ENCODE measurements around the gene EDC3. TPM values are rescaled to one million over a fixed set of nuclear protein-coding genes. Genes with fewer than 3 reads are reported as not detected.

Gene EDC3
- total RNA-seq, 2 donors from 2014 or later = 6.7 to 9.2 TPM

- DNase-seq (no peak), ATAC-seq (no peak)
- H3K9me3 ChIP-seq = no peaks in the 10 kb centered on the region
- no peaks in the 10 kb centered on the region for H3K36me3 ChIP-seq (replicated peaks in 1 of 2; ENCODE audit: insufficient read depth in 1 of 2, low read depth in 2 of 2)
- no peak overlapping the region for H3K27ac ChIP-seq
- H3K4me3 ChIP-seq = no peak overlapping the region
- H3K4me1 ChIP-seq = peaks cover 14% of the 10 kb centered on the region
- H3K27me3 ChIP-seq = peaks cover 0 to 6% of the 10 kb centered on the region in 2 donors
- WGBS, 2 donors = 29 to 36% methylated on average over 1 of the region's 1 CpG
- intact Hi-C loops (cut with DNase I) = no loop called here
- TF ChIP-seq, protein P1, sequence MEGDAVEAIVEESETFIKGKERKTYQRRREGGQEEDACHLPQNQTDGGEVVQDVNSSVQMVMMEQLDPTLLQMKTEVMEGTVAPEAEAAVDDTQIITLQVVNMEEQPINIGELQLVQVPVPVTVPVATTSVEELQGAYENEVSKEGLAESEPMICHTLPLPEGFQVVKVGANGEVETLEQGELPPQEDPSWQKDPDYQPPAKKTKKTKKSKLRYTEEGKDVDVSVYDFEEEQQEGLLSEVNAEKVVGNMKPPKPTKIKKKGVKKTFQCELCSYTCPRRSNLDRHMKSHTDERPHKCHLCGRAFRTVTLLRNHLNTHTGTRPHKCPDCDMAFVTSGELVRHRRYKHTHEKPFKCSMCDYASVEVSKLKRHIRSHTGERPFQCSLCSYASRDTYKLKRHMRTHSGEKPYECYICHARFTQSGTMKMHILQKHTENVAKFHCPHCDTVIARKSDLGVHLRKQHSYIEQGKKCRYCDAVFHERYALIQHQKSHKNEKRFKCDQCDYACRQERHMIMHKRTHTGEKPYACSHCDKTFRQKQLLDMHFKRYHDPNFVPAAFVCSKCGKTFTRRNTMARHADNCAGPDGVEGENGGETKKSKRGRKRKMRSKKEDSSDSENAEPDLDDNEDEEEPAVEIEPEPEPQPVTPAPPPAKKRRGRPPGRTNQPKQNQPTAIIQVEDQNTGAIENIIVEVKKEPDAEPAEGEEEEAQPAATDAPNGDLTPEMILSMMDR (IDR thresholded peaks at IDR 0.05) = no peak
- no peak for TF ChIP-seq POLR2A (IDR thresholded peaks at IDR 0.05)
These were observed 27.4 kb upstream of the EDC3 start for GRCh38 chr15:74723187-74723586.

DNA sequence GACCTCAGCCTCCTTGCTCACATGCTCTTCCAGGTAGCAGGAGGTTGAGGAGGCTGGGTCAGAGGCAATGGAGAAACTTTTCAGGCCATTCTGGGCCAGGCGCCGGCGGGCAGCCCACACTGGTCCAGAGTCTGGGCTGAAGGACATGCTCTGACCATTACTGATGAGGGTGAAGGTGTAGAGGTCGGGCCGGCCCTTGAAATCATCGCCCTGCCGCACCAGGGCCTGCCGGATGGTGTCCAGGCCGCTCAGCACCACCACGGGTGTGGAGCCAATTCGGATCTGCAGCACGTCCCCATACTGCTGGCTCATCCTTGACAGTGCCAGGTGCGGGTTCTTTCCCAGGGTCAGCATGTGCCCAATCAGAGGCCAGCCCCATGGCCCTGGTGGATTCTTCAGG is 26.8 kb upstream of the EDC3 start:
- no peak for TF ChIP-seq POLR2A (IDR thresholded peaks at IDR 0.05)
- TF ChIP-seq, protein P1 (IDR thresholded peaks at IDR 0.05) = no peak
- H3K4me3 ChIP-seq = no peak overlapping the region
- H3K27ac ChIP-seq = no peak overlapping the region
- ATAC-seq = no peak
- H3K36me3 ChIP-seq (replicated peaks in 1 of 2; ENCODE audit: insufficient read depth in 1 of 2, low read depth in 2 of 2) = no peaks in the 10 kb centered on the region
- intact Hi-C loops (cut with DNase I) = no loop called here
- peaks cover 0 to 6% of the 10 kb centered on the region in 2 donors for H3K27me3 ChIP-seq
- DNase-seq = no peak
- no peaks in the 10 kb centered on the region for H3K9me3 ChIP-seq
- 83 to 86% methylated on average over 5 to 13 of the region's 13 CpGs for WGBS, 2 donors
- peaks cover 14% of the 10 kb centered on the region for H3K4me1 ChIP-seq

DNA sequence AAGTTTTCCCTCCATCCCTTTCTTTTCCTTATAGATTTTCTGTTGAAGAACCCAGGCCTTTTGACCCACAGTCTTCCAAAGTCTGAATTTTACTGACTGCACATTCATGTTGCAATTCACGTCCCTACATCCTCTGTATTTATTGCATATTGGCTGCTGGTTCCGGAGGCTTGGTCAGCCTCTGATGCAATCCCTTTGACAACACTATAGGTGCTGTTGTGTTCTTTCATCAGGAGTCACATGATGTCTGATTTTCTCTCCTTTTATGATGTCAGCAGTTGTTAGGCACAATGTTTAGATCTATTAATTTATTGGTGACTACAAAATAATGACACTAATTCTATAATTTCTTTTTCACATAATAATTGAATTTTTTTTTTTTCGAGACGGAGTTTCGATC is 20.8 kb upstream of the EDC3 start:
- Histone ChIP-seq H3K27me3 (no peaks in the 10 kb centered on the region), H3K4me1 (no peaks in the 10 kb centered on the region), H3K36me3 (replicated peaks in 1 of 2; ENCODE audit: insufficient read depth in 1 of 2, low read depth in 2 of 2) (no peaks in the 10 kb centered on the region), H3K9me3 (no peaks in the 10 kb centered on the region), H3K27ac (no peak overlapping the region), H3K4me3 (no peak overlapping the region)
- TF ChIP-seq, protein P1 (IDR thresholded peaks at IDR 0.05) = no peak
- no peak for TF ChIP-seq POLR2A (IDR thresholded peaks at IDR 0.05)
- 53 to 77% methylated on average over 5 of the region's 5 CpGs for WGBS, 2 donors
- DNase-seq = no peak
- intact Hi-C loops (cut with DNase I) = no loop called here
- ATAC-seq = no peak

GRCh38 chr15:74712311-74712710 is 16.5 kb upstream of the EDC3 start:
- no peak for DNase-seq
- intact Hi-C loops (cut with DNase I) = no loop called here
- no peak for ATAC-seq
- no peaks in the 10 kb centered on the region for H3K27me3 ChIP-seq
- 50 to 68% methylated on average over 3 of the region's 3 CpGs for WGBS, 2 donors
- H3K36me3 ChIP-seq (replicated peaks in 1 of 2; ENCODE audit: insufficient read depth in 1 of 2, low read depth in 2 of 2) = no peaks in the 10 kb centered on the region
- no peaks in the 10 kb centered on the region for H3K9me3 ChIP-seq
- H3K27ac ChIP-seq = no peak overlapping the region
- TF ChIP-seq POLR2A (IDR thresholded peaks at IDR 0.05) = no peak
- TF ChIP-seq, protein P1 (IDR thresholded peaks at IDR 0.05) = no peak
- no peaks in the 10 kb centered on the region for H3K4me1 ChIP-seq
- H3K4me3 ChIP-seq = no peak overlapping the region

GRCh38 chr15:74710319-74711094 is 14.7 kb upstream of the EDC3 start:
- TF ChIP-seq, protein P1 (IDR thresholded peaks at IDR 0.05) = no peak
- 55 to 58% methylated on average over 2 to 3 of the region's 3 CpGs for WGBS, 2 donors
- Histone ChIP-seq H3K4me3 (no peak overlapping the region), H3K4me1 (no peaks in the 10 kb centered on the region), H3K27ac (no peak overlapping the region), H3K27me3 (no peaks in the 10 kb centered on the region), H3K9me3 (no peaks in the 10 kb centered on the region), H3K36me3 (replicated peaks in 1 of 2; ENCODE audit: insufficient read depth in 1 of 2, low read depth in 2 of 2) (no peaks in the 10 kb centered on the region)
- DNase-seq (no peak), ATAC-seq (no peak)
- intact Hi-C loops (cut with DNase I) = no loop called here
